ENCODE data around the gene CARMIL1. TPM values are rescaled to one million over a fixed set of nuclear protein-coding genes. Genes with fewer than 3 reads are reported as not detected.

CARMIL1 gene
- total and polyA plus RNA-seq, 2 of the 8 experiments (the other 6 are each of a cell fraction or from before 2014, with no cell fraction given) = 20.3 to 40.4 TPM

GRCh38 chr6:25337431-25337830, 58.3 kb downstream of the CARMIL1 start:
- no peak overlapping the region for H4K8ac ChIP-seq (ENCODE audit: extremely low read depth, insufficient read depth, low read length)
- H4K91ac ChIP-seq (replicated peaks; ENCODE audit: insufficient read length, low read length) = no peak overlapping the region
- H3K27me3 ChIP-seq (replicated peaks in 1 of 4; ENCODE audit: control insufficient read depth in 3 of 4, extremely low read depth in 1 of 4, insufficient read depth in 3 of 4, low read length in 3 of 4) = no peaks in the 10 kb centered on the region
- 0 out of 2 replicates have a peak overlapping the region, but pooled peaks have one; percentile 51 for H2BK12ac ChIP-seq (ENCODE audit: low read depth, low read length)
- no peak overlapping the region for H3K9ac ChIP-seq (replicated peaks in 1 of 4; ENCODE audit: extremely low read depth in 1 of 4, low read depth in 3 of 4, low read length in 3 of 4)
- H2BK120ac ChIP-seq (replicated peaks; ENCODE audit: low read depth, low read length) = no peak overlapping the region
- peaks cover 8% of the 10 kb centered on the region; the same call in 1 of the 2 replicates for H3K79me1 ChIP-seq (ENCODE audit: low read depth, low read length)
- FAIRE-seq (peak; percentile 52), DNase-seq (ENCODE audit: low read depth in 1 of 2, low spot score in 2 of 2) (no peak)
- H2BK15ac ChIP-seq (ENCODE audit: low read length) = no peak overlapping the region
- H3K18ac ChIP-seq (ENCODE audit: extremely low read depth, low read length) = no peak overlapping the region
- H3K4me1 ChIP-seq (replicated peaks in 1 of 4; ENCODE audit: control insufficient read depth in 3 of 4, insufficient read depth in 4 of 4, low read length in 3 of 4) = peaks cover 8 to 24% (median 15%) of the 10 kb centered on the region in 4 experiments
- H2AFZ ChIP-seq (ENCODE audit: low read length) = no peak overlapping the region
- peaks cover 0 to 89% of the 10 kb centered on the region in 2 experiments; a peak in 3 of 4 replicates for H3K79me2 ChIP-seq (ENCODE audit: control insufficient read depth in 1 of 2, insufficient read depth in 2 of 2, low read length in 2 of 2)
- ChIA-PET POLR2A (ENCODE audit: partially characterized antibody) (no interaction called here), CTCF (ENCODE audit: partially characterized antibody) (interaction anchor here (0.9 to 1.0 kb wide), 2 partner anchors 10 to 154 kb away, joined by 3 read pairs; no protein-coding TSS in a partner anchor)
- no peak overlapping the region for H3K4me3 ChIP-seq (ENCODE audit: extremely low read depth in 1 of 4, insufficient read depth in 2 of 4, low read depth in 3 of 4, low read length in 4 of 4)
- no peak overlapping the region for H3K27ac ChIP-seq (ENCODE audit: low read depth, low read length)
- no peak overlapping the region for H3K4ac ChIP-seq (replicated peaks; ENCODE audit: insufficient read length, low read depth, low read length)
- H3K56ac ChIP-seq (replicated peaks; ENCODE audit: insufficient read length, low read depth, low read length) = no peak overlapping the region
- no peak overlapping the region for H2AK5ac ChIP-seq (ENCODE audit: low read depth, low read length)
- no peak overlapping the region for H3K14ac ChIP-seq (ENCODE audit: insufficient read length)
- no peak overlapping the region for H3K4me2 ChIP-seq (ENCODE audit: insufficient read depth in 1 of 2, low read depth in 2 of 2, low read length in 2 of 2)
- H2BK5ac ChIP-seq (ENCODE audit: low read depth, low read length) = no peak overlapping the region
- no peak overlapping the region for H3K23ac ChIP-seq (ENCODE audit: insufficient read length)
- H2BK20ac ChIP-seq (ENCODE audit: low read length) = no peak overlapping the region
- H3K23me2 ChIP-seq (ENCODE audit: low read depth, low read length) = peaks cover 2% of the 10 kb centered on the region; the same call in 1 of the 2 replicates
- TF ChIP-seq ASH2L (IDR thresholded peaks at IDR 0.05; ENCODE audit: low read length) (no peak), CTCF (IDR thresholded peaks at IDR 0.05; ENCODE audit: control extremely low read depth in 1 of 3, insufficient read depth in 1 of 3, low read depth in 1 of 3, low read length in 3 of 3) (no peak), JUN (IDR thresholded peaks at IDR 0.05; ENCODE audit: low read depth, low read length) (no peak), RNF2 (IDR thresholded peaks at IDR 0.05; ENCODE audit: borderline replicate concordance, low read depth, low read length, missing control alignments, poor library complexity, severe bottlenecking) (no peak), SIRT6 (IDR thresholded peaks at IDR 0.05; ENCODE audit: low read length) (no peak), CBX8 (IDR thresholded peaks at IDR 0.05; ENCODE audit: borderline replicate concordance, low read depth, low read length) (no peak)
- TF ChIP-seq, protein P1, sequence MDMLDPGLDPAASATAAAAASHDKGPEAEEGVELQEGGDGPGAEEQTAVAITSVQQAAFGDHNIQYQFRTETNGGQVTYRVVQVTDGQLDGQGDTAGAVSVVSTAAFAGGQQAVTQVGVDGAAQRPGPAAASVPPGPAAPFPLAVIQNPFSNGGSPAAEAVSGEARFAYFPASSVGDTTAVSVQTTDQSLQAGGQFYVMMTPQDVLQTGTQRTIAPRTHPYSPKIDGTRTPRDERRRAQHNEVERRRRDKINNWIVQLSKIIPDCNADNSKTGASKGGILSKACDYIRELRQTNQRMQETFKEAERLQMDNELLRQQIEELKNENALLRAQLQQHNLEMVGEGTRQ (IDR thresholded peaks at IDR 0.05; ENCODE audit: low read length) = no peak
- no peaks in the 10 kb centered on the region for H4K20me1 ChIP-seq (replicated peaks in 1 of 2; ENCODE audit: control insufficient read depth in 1 of 2, insufficient read depth in 2 of 2, low read length in 2 of 2)
- no peak overlapping the region for H4K5ac ChIP-seq (ENCODE audit: insufficient read length, low read depth, low read length)
- H3K9me3 ChIP-seq (ENCODE audit: insufficient read depth in 2 of 2, low read depth in 1 of 2, low read length in 1 of 2) = no peaks in the 10 kb centered on the region
- no peaks in the 10 kb centered on the region for H3K36me3 ChIP-seq (ENCODE audit: control insufficient read depth in 2 of 4, insufficient read depth in 4 of 4, low read length in 3 of 4)
- WGBS, 2 experiments (ENCODE audit: extremely low coverage in 1 of 2, insufficient coverage in 1 of 2, insufficient read length in 1 of 2, insufficient replicate concordance in 2 of 2, low coverage in 1 of 2, low lambda C conversion rate in 2 of 2, missing lambda C conversion rate in 1 of 2) = 93% methylated on average over 4 of the region's 4 CpGs; no CpG with 5 or more reads in 1 of the 2 experiments

Measured in H1 (cell line).